ENCODE measurements around the gene LIPG. TPM values are rescaled to one million over a fixed set of nuclear protein-coding genes. Genes with fewer than 3 reads are reported as not detected.

The LIPG gene
- polyA plus RNA-seq, 12 donors, result 4.2 to 14.4 (median 4.8) TPM; not detected in 1

GRCh38 chr18:49631146-49631866 lies 69.4 kb downstream of the LIPG start:
- DNase-seq, result no peak

DNA sequence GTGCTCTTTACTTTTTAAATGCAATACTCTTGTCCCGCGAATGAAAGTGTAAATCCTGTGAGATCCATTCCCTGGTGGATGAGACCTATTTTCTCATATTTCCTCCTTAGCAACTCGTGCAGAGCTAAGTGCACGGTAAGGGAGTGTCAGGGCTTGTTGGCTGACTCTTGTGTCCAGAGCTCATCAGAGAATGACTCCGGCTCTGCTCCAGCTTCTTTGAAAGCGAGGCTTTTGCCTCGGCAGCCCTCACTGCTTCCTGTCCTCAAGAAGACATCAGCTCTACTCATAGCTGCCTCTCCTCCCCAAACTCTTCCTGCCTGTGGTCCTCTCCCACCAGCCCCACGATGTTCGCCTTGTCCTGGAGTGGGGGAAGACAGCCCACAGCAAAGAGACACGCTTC lies 70.7 kb downstream of the LIPG start:
- DNase-seq, result peak; percentile 47

- DNase-seq, result no peak
Observed at GRCh38 chr18:49638209-49638785, 76.4 kb downstream of the LIPG start.

DNA sequence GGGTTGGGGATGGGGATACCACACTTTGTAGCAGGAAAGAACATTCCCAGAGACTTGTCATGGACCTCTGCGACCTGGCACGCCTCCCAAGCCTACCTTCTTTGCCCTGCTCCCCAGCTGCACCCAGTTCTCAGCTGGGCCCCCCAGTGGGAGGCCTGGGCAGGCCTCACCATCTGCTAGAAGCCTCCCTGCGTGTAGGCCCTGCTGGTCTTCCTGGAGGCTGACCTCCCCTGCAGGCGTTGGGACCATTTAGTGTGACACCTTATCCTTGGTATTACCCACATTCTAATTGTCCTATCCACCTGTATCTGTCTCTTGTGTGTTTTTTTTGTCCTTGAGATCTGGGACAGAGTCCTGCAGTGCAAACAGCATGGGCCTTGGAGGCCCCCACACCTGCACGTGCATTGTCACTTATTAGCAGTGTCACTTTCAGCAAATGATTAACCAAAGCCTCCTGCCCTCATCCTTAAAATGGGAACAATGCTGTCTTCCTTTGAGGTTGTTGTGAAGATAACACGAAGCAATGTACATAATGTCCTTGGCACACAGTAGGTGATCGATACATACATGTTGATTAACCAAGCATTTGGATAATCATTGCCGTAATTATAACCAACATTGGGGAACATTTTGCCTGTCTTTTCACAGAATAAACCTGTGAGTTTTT lies 77.2 kb downstream of the LIPG start:
- DNase-seq, result no peak

DNA sequence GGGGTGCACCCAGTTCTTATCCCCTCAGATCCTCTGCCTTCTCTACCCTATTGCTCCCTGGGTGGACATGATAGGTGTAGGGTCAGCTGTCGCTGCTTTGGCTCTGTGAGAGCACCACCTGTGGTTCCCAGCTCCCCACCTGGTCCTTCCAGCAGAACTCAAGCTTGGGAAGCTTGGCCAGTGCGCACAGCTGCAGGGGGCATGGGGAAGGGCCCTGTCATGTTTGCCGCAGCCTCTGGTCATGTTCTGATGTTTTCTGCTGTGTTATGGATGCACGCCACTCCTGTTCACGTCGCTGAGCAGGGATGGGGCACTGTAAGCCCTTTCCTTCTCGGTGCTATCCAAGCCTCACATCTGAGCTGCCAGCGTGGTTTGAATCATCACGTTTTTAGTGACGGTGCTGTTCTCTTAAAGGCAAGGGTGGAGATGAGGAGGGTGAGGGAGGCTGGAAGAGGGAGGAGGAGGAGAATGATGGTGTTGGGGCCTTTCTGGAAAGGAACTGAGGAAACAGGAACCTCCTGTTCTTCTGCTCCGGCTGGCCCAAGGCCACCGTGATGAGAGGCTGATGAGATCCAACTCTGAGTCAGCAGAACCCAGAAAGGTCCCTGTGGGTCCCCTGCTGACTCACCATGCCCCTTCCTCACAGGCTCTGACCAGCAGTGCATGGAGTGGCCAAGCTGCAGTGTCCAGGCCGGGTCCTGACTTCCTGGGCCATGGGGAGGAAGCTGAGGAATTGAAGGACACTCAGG lies 78.0 kb downstream of the LIPG start:
- DNase-seq, result no peak

DNA sequence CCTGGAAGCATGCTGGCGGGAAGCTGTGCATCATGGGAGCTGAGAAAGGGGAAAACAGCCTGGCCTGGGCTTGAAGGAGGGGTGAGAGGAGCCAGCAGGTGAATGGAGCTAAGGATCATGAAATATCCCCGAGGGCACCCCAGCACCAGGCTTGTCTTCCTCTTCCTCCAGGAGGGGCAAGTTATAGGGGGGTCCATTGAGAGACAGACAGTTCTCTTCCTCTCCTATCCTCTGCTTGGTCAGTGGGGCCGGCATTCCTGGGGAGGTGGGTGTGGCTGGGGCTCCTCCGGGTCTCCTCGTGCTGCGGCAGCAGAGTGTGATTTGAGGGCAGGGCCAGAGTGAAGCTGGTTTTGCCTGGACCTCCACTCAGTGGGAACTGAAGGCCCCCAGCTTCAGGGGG lies 78.9 kb downstream of the LIPG start:
- DNase-seq, result no peak

- no peak for DNase-seq
Observed at GRCh38 chr18:49645196-49645595, 83.3 kb downstream of the LIPG start.

GRCh38 chr18:49645841-49646351 lies 84.0 kb downstream of the LIPG start:
- peak; percentile 66 for DNase-seq

GRCh38 chr18:49646873-49647272 lies 85.0 kb downstream of the LIPG start:
- no peak for DNase-seq

- DNase-seq, result no peak
Observed at GRCh38 chr18:49647496-49648168, 85.8 kb downstream of the LIPG start.

DNA sequence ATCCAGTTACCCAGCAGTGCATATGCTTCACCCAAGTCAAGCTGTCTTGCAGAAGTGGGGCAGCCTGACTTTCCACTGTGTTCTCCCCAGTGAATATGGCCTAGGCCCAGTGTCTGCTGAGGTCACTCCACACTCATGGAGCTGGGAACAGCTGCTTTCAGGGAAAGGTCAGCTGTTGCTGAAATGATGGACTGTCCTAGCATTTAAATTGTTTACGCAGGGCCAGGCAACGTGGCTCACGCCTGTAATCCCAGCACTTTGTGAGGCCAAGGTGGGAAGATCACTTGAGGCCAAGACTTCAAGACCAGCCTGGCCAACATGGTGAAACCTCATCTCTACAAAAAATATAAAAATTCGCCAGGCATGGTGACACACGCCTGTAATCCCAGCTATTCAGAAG lies 86.5 kb downstream of the LIPG start:
- DNase-seq, result no peak

Other genes starting within 250 kb of the LIPG start
- 10 to 100 TPM in 11 of 12 donors, not detected in 1; 48.5 to 67.9 (median 61.6) TPM for gene DYM, start 101.4 kb upstream of the LIPG start, polyA plus RNA-seq (ENCODE audit: insufficient read length in 12 of 12)
- gene C18orf32, start 74.8 kb upstream of the LIPG start, polyA plus RNA-seq (ENCODE audit: insufficient read length in 12 of 12), result 10 to 100 TPM in 10 of 12 donors, 1 to 10 TPM in 1, not detected in 1; 9.0 to 40.6 (median 14.0) TPM
- gene RPL17, start 69.6 kb upstream of the LIPG start, polyA plus RNA-seq (ENCODE audit: insufficient read length in 12 of 12), result 1,000 to 10,000 TPM in 11 of 12 donors, not detected in 1; 1,957 to 2,845 (median 2,481) TPM

Data from muscle of arm (tissue), 12 donors.